Activated CD8-positive, alpha-beta memory T cell treated with anti-CD3 and anti-CD28 coated beads, Interleukin-2, amount 50 U/mL, for 1 hour (primary cell): ENCODE data around the gene PARD6G.
"Not testable (repeated sequence)": the region's sequence is repeated elsewhere in the genome, so short reads cannot be mapped to it uniquely, and the experiment has no call there.

Experiments
- DNase-seq: peaks from one replicate; pipeline ENCODE4 v3.0.0-alpha.2; 2020; ENCODE audit errors: extremely low read depth

Gene PARD6G

GRCh38 chr18:80171054-80171872, 76.1 kb downstream of the PARD6G start:
- no peak for DNase-seq

GRCh38 chr18:80170395-80171053, 76.8 kb downstream of the PARD6G start:
- DNase-seq = no peak

- no peak for DNase-seq
Measured at GRCh38 chr18:80169607-80170006, 77.7 kb downstream of the PARD6G start.

GRCh38 chr18:80168982-80169381, 78.3 kb downstream of the PARD6G start:
- DNase-seq = no peak

DNA sequence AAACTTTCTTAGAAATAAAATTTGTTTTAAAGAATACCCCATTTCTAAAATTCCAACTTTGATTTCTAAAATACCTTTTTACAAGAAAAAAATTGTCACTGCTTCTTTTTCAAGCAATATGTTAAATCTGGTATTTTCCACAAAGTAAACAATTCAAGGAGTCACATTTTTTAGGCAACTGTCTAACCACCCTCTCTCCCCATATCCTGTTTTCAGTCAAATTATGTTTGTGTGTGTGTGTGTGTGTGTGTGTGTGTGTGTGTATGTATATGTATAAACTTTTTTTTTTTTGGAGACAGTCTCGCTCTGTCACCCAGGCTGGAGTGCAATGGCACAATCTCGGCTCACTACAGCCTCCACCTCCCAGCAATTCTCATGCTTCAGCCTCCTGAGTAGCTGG, 79.0 kb downstream of the PARD6G start:
- no peak for DNase-seq

DNA sequence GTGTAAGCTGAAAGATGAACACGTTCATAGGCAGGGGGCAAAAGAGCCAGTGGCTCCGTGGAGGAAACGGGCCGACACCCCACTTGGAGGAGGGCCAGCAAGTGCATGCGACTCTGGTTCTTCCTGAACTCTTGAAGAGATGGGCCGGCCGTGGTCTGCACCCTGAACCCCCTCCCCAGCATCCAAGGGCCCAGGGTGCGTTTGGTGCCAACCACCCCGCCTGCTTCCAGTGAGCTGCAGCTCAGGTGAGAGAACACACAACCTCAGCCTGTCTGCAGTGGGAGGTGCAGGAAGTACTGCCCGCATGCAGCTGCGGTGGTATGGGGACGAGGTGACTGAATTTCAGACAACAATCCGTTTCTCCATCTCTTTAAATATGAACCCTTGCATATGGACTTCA, 79.4 kb downstream of the PARD6G start:
- no peak for DNase-seq

- DNase-seq = no peak
Measured at GRCh38 chr18:80167331-80167730, 80.0 kb downstream of the PARD6G start.

DNA sequence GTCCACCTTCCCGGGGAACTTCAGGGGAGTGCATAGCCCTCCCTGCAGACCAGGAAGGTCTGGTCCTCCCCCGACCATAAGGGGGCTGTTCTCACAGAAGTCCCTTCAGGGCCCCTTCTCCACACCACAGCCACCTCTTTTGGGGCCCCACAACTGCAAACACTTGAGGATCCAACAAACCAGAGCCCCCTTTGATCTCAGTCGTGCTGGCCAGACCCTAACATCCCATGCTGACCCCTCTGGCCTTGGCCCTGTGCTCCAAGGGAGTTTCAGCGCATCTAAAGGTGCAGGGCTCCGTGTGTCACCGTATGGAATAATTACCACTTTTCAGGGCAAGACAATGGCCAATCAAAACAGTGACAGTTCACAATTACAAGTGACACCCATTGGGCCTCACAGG, 80.6 kb downstream of the PARD6G start:
- DNase-seq = no peak

DNA sequence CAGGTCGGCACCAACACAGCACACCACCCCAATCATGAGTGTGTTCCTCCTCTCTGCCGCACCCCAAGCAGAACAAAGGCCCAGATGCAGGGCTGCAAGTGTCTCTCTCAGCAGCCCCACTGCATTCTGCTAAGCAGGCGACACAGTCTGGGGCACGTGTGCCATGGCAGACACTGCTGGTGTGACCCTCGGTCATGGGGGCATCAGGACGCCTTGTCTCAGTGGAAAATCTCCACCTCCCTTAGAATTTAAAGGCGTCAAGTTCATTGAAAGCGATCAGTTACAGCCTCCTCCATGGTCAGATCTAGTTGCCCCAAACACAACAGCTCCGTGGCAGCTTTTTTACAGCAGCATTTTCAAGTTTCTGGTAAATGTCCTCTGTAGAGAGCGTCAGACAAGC, 81.1 kb downstream of the PARD6G start:
- no peak for DNase-seq

GRCh38 chr18:80164727-80165355, 82.5 kb downstream of the PARD6G start:
- DNase-seq = not testable (repeated sequence)

GRCh38 chr18:80163183-80163582, 84.1 kb downstream of the PARD6G start:
- DNase-seq = no peak

DNA sequence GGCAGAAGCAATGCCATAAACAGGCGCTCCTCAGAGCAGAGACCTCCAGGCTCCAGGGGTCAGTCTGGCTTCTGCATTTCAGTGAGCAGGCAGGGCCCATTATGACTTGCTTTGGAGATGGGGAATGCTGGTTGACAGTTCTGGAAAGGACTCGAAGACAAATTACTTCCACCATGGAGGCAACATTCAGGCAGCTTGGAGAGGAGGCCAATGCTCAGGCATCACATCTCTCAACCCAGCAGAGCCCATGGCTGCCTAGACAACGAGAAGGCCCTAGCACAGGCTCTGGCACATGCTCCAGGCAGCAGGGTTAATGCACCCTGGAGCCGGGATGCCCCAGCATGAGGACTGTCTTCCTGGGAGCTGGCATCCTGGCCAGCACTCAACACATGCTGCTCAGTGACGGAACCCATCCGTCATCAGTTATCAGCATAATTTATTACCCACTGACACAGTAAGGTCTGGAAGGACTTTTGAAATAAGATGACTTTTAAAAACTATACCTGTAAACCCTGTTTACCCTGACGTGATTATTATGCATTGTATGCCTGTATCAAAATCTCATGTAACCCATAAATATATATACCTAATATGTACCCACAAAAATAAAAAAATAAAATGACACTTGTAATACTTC, 85.4 kb downstream of the PARD6G start:
- no peak for DNase-seq

- DNase-seq = no peak
Measured at GRCh38 chr18:80159713-80160636, 87.3 kb downstream of the PARD6G start.

GRCh38 chr18:80158365-80158764, 88.9 kb downstream of the PARD6G start:
- no peak for DNase-seq

DNA sequence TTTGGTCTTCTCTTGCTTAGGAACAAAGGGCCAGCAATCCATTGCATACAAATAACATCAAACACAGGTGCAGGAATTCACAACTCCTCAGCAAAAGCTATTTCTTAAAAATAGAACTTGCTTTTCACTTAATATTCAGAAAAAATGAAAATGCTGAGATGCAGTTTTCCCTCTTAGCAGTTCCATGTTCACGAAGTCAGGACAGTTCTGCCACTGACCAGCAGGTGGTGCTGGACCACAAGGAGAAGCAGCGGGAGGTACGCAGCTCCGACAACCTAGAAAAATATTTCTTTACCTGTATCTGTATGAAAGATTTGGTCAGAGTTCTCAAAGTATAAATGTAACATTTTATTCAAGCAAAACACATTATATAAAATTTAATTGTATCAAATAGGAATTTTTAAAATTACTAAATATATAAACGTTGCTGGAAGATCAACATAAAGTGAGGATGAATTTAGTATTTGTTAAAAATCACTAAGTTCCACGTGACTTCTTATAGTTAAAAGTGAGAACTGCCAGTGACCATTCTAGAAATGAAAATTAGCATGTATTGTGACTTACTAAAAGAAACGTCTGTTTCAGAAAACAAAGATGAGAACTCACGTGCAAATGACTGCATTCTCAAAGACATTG, 89.5 kb downstream of the PARD6G start:
- no peak for DNase-seq

DNA sequence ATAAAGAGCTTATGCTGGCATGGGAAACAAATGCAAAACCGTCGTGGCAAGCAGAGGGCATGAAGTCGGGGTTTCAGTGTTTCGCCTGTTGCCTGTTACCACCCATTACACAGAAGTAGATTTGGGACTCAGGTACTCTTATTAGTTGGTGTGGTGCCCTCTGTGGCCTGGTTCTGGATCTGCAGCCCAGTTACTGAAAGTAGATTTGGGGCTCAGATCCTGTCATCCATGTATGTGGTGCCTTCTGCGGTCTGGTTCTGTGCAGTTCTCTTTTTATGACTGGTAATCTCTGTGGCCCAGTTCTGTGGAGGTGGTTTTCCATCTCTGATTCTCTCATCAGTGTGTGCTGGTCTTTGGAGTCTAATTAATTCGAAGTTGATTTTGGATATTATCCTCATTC, 93.0 kb downstream of the PARD6G start:
- DNase-seq = no peak

DNA sequence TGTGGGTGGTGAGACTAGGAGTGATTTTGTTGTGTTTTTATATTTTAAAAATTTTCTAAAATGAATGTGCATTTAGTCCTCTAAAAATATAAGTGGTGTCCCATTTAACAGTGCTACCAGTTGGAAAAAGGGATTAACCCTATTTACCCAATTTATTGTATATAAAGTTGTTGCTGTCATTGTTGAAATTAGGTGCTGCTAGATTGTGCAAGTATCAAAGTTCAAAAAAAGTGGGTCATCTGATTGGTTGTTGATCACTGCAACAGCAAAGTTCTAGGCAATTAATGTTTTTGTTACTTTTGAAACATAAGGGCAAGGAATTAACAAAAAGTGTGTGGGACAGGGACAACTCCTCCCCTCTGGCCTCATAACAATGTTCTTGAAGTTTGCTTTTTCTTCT, 97.6 kb downstream of the PARD6G start:
- DNase-seq = no peak

- no peak for DNase-seq
Measured at GRCh38 chr18:80148326-80149199, 98.8 kb downstream of the PARD6G start.

- DNase-seq = peak; percentile 40
Measured at GRCh38 chr18:80147418-80148325, 99.6 kb downstream of the PARD6G start.
